ENCODE results near the gene ACSL5.

GRCh38 chr10:112424651-112425050 is 50.7 kb downstream of the ACSL5 start:
- TF ChIP-seq POLR2A (IDR thresholded peaks at IDR 0.05) (no peak), CTCF (IDR thresholded peaks at IDR 0.05) (no peak)
